GM21360 (cell line): Measurements from ENCODE around the gene LRCOL1.

Experiments used
- ATAC-seq: cut with Tn5 transposase; IDR thresholded peaks from one replicate; pipeline ENCODE4 v1.9.1; 2021; ENCODE audit warnings: mild to moderate bottlenecking, moderate library complexity; ENCODE audit not compliant: unreplicated experiment

Gene LRCOL1

GRCh38 chr12:132585177-132585576, 25.2 kb downstream of the LRCOL1 start:
- no peak for ATAC-seq

DNA sequence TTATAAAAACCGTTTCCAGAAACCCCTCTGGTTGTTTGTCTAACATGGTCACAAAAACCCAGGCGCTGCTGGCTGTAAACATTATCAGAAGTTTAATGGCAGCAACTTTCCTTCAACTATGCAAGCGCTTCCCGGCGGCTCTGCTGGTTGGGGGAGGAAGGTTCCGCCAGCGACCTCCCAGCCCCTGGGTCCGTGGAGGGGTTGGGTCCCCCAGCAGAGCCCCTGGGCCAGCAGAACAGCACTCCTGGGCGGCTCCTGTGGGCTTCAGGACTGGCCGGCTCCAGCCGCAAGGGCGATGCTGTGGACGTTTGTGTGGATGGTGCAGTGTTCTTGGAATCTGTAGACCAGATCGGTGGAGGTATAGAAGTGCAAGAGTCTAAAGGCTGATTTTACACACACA, 26.0 kb downstream of the LRCOL1 start:
- no peak for ATAC-seq

DNA sequence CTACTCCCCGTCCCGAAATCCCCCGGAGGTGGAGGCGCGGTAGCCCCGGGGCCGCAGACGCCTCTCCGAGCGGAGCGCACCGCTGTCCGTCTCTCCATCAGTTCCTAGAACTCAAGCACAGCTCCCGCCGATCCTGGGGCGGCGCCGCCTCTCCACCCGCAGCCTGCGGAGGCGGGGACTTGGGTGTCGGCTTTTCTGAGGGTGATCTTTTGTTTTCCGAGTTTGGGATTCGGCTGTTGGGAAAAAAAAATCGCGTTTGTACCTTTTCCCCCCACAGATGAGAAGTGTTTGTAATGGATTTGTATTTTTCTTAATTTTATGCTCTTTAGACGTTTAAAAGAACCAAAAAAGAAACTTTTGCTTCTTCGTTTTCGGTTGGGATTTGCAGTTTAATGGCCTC, 26.6 kb downstream of the LRCOL1 start:
- no peak for ATAC-seq

GRCh38 chr12:132583411-132583710, 27.0 kb downstream of the LRCOL1 start:
- ATAC-seq = no peak

DNA sequence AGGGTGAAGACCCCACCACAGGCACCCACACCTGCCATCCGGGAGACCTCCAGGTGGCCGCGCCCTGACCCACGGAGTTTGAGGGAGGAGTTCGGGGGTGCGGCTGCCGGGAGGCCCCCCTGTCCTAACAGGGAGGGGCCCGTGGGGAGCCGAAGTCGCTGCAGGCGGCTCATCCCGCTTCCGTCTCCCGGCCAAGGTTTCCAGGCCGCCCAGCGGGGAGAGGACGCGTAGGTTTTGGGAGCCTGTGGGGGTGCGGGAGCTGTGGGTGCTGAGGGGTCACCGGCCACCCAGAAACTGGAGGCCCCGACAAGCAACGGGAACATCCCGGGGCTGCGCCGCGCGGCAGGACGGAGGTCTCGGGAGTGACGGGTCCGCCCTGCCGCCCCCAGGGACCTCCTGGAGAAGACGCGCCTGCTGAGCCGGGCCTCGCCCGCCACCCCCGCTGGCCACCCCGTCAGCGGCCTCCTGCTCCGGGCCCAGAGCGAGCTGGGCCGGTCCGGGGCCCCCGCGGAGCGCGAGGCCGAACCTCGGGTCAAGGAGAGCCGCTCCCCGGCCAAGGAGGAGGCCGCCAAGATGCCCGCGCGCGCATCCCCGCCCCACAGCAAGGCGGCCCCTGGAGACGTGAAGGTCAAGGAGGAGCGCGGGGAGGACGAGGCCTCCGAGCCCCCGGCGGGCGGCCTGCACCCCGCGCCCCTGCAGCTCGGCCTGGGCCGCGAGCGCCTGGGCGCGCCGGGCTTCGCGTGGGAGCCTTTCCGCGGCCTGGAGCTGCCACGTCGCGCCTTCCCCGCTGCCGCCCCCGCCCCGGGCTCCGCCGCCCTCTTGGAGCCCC, 27.6 kb downstream of the LRCOL1 start:
- ATAC-seq = no peak

- ATAC-seq = no peak
These were observed 28.3 kb downstream of the LRCOL1 start for GRCh38 chr12:132582058-132582420.

- ATAC-seq = no peak
These were observed 28.9 kb downstream of the LRCOL1 start for GRCh38 chr12:132581348-132582057.

DNA sequence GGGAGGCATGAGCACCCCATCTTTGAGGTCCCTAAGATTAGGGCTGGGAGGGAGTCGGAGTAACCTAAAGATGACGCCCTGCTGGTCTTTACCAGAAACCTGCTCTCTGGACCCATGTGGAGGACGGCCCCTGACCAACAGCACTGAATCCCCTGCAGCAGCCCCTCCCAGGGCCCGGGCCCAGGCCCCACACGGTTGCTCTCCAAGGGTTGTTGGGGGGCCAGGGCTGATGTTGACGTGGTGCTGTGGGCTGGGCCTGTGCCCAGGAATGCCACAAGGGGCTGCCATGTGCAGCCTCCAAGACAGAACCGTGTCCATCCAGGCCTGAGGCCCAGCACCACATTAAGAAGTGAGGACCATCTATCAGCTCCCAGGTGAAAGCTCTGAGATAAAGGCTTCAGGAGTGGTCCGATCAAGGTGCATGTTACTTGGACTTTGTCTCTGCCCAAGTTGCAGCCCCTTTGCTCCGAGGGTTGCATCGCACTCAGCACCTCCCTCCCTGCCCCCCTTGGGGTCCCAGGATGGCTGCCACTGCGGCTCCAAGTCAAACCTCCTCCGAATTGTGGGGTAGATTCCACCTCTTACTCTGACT, 29.6 kb downstream of the LRCOL1 start:
- no peak for ATAC-seq

DNA sequence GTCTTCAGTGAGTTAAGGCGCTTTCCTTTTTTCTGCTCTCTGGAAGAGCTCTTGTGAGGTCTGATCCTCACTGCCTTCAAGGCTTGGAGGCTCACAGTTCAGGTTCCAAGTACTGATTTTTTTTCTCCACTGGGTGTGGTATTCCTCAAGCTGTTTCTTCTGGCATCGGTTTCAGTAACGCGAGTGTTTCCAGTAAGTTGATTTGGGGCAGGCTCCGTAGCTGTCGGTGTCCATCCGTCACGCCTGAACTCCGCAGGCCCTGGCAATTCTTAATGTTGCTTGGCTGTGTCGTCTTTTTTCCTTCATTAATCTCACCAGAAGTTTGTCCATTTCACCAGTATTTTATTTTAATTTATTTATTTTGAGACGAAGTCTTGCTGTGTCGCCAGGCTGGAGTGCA, 30.6 kb downstream of the LRCOL1 start:
- no peak for ATAC-seq

DNA sequence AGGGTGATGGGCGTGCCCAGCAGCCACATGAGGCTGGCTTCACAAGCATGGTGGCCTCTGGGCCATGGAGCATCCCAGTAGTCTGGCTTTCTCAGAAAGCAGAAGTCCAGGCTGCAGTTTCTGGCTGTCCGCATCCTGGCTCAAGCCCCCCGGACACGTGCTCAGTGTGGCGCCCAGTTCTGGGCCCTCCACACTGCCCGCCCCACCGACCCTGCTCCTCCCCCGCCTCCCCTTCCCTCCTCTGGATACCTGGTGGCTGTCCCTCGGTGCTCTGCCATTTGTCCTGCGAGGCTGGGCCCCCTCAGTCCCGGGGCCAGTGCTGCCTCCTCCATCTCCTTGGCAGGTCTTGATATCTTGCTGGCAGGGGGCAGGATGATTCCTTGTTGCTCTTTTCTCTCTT, 31.6 kb downstream of the LRCOL1 start:
- ATAC-seq = no peak

GRCh38 chr12:132578118-132578517, 32.3 kb downstream of the LRCOL1 start:
- no peak for ATAC-seq

GRCh38 chr12:132577191-132577920, 33.0 kb downstream of the LRCOL1 start:
- ATAC-seq = no peak

GRCh38 chr12:132576701-132577100, 33.7 kb downstream of the LRCOL1 start:
- ATAC-seq = no peak

GRCh38 chr12:132575661-132576060, 34.7 kb downstream of the LRCOL1 start:
- no peak for ATAC-seq

- ATAC-seq = no peak
These were observed 35.9 kb downstream of the LRCOL1 start for GRCh38 chr12:132574271-132574996.

DNA sequence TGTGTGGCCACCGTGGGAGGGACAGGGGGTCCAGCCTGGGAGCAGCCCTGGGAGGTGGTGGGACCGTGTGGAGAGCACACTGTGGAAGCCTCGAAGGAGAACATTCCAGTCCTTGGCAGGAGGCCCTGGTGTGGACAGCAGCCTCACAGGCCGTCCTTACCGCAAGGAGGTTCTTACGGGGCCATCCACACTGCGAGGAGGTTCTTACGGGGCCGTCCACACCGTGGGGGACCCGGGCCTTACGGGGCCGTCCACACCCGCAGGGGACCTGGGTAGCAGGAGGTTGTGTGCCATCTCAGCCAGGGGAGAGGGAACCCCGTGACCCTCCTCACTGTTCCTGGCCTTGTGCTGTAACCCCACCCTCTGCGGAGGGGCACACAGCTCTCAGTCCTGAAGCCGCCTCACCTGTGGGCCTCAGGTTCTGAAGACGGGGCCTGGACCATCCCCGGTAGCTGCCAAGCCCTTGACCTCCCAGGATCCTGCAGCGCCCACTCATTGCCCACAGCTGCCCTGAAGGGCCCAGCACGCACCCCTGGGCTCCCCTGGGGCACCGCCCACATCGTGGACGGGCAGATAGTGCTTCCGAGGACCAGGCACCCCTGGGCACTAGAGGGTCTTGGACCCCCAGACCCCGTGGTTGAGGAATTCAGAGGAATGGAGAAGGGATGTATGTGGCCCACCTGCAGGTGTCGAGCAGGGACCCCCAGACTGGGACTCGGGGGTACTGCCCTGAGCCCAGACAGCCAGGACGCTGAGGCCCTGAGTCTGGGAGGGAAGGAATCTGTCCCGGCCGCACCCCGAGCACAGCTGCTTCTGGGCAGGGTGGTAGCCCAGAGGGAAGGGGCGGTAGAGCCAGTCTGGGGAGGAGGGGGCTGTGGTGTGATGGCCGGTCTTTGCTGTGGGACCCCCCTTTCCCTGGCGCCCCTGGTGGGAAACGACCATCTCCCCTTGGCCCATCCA, 37.3 kb downstream of the LRCOL1 start:
- no peak for ATAC-seq

DNA sequence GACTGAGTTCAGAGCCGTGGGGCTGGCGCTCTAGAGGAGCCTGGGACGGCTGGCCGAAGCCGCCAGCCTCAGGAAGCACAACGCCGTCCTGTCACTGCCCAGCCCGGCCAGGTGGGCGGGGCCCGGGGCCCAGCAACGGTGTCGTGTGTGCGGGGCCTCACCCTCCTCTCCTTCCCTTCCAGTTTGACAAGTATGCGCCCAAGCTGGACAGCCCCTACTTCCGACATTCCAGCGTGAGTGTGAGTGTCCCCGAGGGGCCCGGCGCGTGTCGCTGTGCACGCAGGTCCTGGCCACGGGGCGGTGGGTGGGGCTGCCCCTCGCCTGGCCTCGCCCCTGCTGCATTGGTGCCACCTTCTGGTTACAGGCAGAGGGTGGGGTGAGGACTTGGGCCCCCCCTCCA, 38.3 kb downstream of the LRCOL1 start:
- no peak for ATAC-seq

GRCh38 chr12:132571598-132571997, 38.8 kb downstream of the LRCOL1 start:
- no peak for ATAC-seq

DNA sequence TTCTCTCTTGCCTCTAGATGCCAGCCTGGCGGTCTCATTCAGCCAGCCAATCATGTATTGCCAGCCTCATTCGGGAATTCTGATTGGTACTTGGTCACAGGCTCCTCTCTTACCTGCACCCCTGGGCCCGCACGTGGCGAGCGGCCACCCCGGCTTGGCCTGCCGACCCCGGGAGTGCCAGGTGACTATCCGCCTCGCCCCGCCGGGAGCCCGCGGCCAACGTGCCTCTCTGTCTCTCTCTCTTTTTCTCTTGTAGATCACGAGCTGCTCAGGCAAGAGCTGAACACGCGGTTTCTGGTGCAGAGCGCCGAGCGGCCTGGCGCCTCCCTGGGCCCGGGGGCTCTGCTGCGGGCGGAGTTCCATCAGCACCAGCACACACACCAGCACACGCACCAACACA, 39.3 kb downstream of the LRCOL1 start:
- no peak for ATAC-seq

- no peak for ATAC-seq
These were observed 39.7 kb downstream of the LRCOL1 start for GRCh38 chr12:132570635-132571034.
